Calu3 (cell line): Measurements from ENCODE around the gene MT1HL1. TPM values are rescaled to one million over a fixed set of nuclear protein-coding genes. Genes with fewer than 3 reads are reported as not detected.
A peak's percentile ranks its signal among the peaks of the same experiment; 100 is the strongest.

ENCODE experiments used
- BruUV-seq: library from RNA; stranded (reverse); fragments of 400-500 nt; replicated peaks from 2 replicates; lab custom pipeline; 2021; lab: Mats Ljungman, UMichigan
- CTCF ChIA-PET: fragments of 300-600 bp; sonication (Branson Sonifier 250); formaldehyde crosslinking; loops from one replicate; lab custom pipeline; 2022; ENCODE audit warnings: antibody characterized with exemption; lab: Charles Lee
- DNase-seq: peaks from one replicate; pipeline ENCODE4 v3.0.0; 2022
- H3K27ac Mint-ChIP-seq: one replicate; pipeline ENCODE4 v1.8.0; 2022; ENCODE audit warnings: mixed read lengths; ENCODE audit not compliant: unreplicated experiment
- H3K27me3 Mint-ChIP-seq: one replicate; pipeline ENCODE4 v1.8.0; 2022; ENCODE audit warnings: mixed read lengths; ENCODE audit not compliant: unreplicated experiment
- H3K36me3 Mint-ChIP-seq: one replicate; pipeline ENCODE4 v1.8.0; 2022; ENCODE audit warnings: mild to moderate bottlenecking, moderate library complexity, mixed read lengths; ENCODE audit not compliant: insufficient read depth, unreplicated experiment
- H3K4me1 Mint-ChIP-seq: one replicate; pipeline ENCODE4 v1.8.0; 2022; ENCODE audit warnings: mild to moderate bottlenecking, low read depth, mixed read lengths; ENCODE audit not compliant: unreplicated experiment
- H3K4me3 Mint-ChIP-seq: one replicate; pipeline ENCODE4 v1.8.0; 2022; ENCODE audit warnings: mild to moderate bottlenecking, low read depth, moderate library complexity, mixed read lengths; ENCODE audit not compliant: unreplicated experiment
- H3K9me3 Mint-ChIP-seq: one replicate; pipeline ENCODE4 v1.8.0; 2022; ENCODE audit warnings: low read depth, mixed read lengths; ENCODE audit not compliant: unreplicated experiment
- intact Hi-C: fragments of 100-400 bp; cut with micrococcal nuclease; formaldehyde crosslinking; loops from one replicate; pipeline ENCODE4 v1.10.0; 2022; ENCODE audit not compliant: unreplicated experiment
- total RNA-seq: library from RNA; stranded (reverse); gene quantifications from 2 replicates; pipeline ENCODE4 v1.2.3, GENCODE V29; 2022
- TF ChIP-seq, protein P1 (sequence below): fragments of 200-600 bp; IDR thresholded peaks from one replicate; pipeline ENCODE4 v1.8.0; 2022; ENCODE audit warnings: antibody characterized with exemption; ENCODE audit not compliant: unreplicated experiment

The MT1HL1 gene
- total RNA-seq, 1 experiment from 2014 or later: not detected

GRCh38 chr1:237012361-237012760 is 8.1 kb upstream of the MT1HL1 start:
- intact Hi-C loops: no loop called here
- peaks cover 12% of the 10 kb centered on the region for H3K4me1 Mint-ChIP-seq
- H3K36me3 Mint-ChIP-seq: peaks cover 4% of the 10 kb centered on the region
- TF ChIP-seq, protein P1, sequence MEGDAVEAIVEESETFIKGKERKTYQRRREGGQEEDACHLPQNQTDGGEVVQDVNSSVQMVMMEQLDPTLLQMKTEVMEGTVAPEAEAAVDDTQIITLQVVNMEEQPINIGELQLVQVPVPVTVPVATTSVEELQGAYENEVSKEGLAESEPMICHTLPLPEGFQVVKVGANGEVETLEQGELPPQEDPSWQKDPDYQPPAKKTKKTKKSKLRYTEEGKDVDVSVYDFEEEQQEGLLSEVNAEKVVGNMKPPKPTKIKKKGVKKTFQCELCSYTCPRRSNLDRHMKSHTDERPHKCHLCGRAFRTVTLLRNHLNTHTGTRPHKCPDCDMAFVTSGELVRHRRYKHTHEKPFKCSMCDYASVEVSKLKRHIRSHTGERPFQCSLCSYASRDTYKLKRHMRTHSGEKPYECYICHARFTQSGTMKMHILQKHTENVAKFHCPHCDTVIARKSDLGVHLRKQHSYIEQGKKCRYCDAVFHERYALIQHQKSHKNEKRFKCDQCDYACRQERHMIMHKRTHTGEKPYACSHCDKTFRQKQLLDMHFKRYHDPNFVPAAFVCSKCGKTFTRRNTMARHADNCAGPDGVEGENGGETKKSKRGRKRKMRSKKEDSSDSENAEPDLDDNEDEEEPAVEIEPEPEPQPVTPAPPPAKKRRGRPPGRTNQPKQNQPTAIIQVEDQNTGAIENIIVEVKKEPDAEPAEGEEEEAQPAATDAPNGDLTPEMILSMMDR: no peak
- no peak for DNase-seq
- no peaks in the 10 kb centered on the region for H3K27me3 Mint-ChIP-seq
- peak overlapping the region; percentile 49 for H3K4me3 Mint-ChIP-seq
- CTCF ChIA-PET: no interaction called here
- H3K27ac Mint-ChIP-seq: no peak overlapping the region
- peaks cover 10% of the 10 kb centered on the region for H3K9me3 Mint-ChIP-seq
- no TSS peak for BruUV-seq

DNA sequence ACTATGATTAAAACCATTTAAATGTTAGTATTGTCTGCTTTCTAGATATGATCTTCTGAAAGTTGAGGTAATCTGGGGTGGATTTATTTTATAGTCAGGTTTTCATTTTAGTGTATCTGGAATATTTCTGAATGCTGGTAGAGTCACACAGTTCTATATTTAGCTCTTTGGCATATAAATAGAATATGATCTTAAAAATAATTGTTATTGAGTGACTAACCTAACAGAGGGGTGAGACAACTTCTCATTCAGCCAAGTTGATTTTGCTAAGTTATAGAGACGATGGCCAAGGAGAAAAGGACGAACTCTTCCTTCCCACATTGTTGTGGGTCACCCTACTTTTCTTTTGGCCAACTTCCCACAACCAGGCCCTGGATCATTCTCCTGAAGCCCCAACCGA is 7.2 kb upstream of the MT1HL1 start:
- H3K4me1 Mint-ChIP-seq: peaks cover 12% of the 10 kb centered on the region
- H3K27me3 Mint-ChIP-seq: no peaks in the 10 kb centered on the region
- H3K36me3 Mint-ChIP-seq: peaks cover 4% of the 10 kb centered on the region
- H3K9me3 Mint-ChIP-seq: peaks cover 6% of the 10 kb centered on the region
- no peak for DNase-seq
- H3K4me3 Mint-ChIP-seq: no peak overlapping the region
- intact Hi-C loops: no loop called here
- BruUV-seq: no TSS peak
- CTCF ChIA-PET: no interaction called here
- H3K27ac Mint-ChIP-seq: no peak overlapping the region
- TF ChIP-seq, protein P1: no peak

- intact Hi-C loops: no loop called here
- Mint-ChIP-seq H3K36me3 (peaks cover 4% of the 10 kb centered on the region), H3K4me3 (no peak overlapping the region), H3K4me1 (peaks cover 12% of the 10 kb centered on the region), H3K27ac (no peak overlapping the region), H3K27me3 (no peaks in the 10 kb centered on the region), H3K9me3 (peaks cover 12% of the 10 kb centered on the region)
- TF ChIP-seq, protein P1: no peak
- DNase-seq: no peak
- CTCF ChIA-PET: no interaction called here
- BruUV-seq: no TSS peak
These were observed 5.4 kb upstream of the MT1HL1 start for GRCh38 chr1:237009611-237010010.

GRCh38 chr1:237007147-237007881 is 3.1 kb upstream of the MT1HL1 start:
- no peak for DNase-seq
- no TSS peak for BruUV-seq
- H3K36me3 Mint-ChIP-seq: no peaks in the 10 kb centered on the region
- H3K4me3 Mint-ChIP-seq: no peak overlapping the region
- peaks cover 2% of the 10 kb centered on the region for H3K4me1 Mint-ChIP-seq
- intact Hi-C loops: no loop called here
- H3K27me3 Mint-ChIP-seq: no peaks in the 10 kb centered on the region
- TF ChIP-seq, protein P1: no peak
- CTCF ChIA-PET: no interaction called here
- H3K27ac Mint-ChIP-seq: no peak overlapping the region
- peaks cover 12% of the 10 kb centered on the region for H3K9me3 Mint-ChIP-seq
